GM12872 (cell line): ENCODE data around the gene NUP98.

ENCODE experiments used
- CTCF ChIP-seq: IDR thresholded peaks from 3 replicates; pipeline ENCODE4 v1.5.1; 2011; ENCODE audit warnings: low read depth, mild to moderate bottlenecking, low read length, moderate library complexity; ENCODE audit not compliant: insufficient read depth

NUP98 gene

DNA sequence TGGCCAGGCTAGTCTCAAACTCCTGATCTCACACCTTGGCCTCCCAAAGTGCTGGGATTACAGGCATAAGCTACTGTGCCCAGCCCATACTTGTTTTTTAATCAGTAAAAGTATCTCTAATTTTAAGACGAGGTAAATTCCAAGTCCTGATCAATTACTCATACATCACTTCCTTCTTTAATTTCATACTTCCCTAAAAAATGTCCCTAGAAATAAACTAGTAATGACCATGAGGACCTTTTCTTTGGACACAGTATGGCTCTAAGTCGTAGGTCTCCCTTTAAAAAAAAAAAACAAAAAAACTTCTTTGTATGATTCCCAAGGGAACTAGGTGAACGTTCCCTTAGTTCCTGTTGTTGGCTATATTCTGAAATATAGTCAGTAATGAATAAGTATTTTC, 29.8 kb downstream of the NUP98 start:
- TF ChIP-seq CTCF: no peak

- TF ChIP-seq CTCF: no peak
These were observed 33.1 kb downstream of the NUP98 start for GRCh38 chr11:3764266-3764665.

DNA sequence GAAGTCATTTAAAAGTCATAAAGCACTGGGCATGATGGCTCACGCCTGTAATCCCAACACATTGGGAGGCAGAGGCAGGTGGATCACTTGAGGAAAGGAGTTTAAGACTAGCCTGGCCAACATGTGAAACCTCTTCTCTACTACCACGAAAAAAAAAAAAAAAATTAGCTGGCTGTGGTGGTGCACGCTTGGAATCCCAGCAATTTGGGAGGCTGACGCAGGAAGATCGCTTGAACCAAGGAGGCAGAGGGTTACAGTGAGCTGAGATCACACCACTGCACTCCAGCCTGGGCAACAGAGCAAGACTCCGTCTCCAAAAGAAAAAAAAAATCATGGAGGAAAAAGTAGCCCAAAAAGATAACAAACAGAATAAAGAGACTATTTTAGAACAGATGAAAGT, 42.2 kb downstream of the NUP98 start:
- no peak for TF ChIP-seq CTCF

- TF ChIP-seq CTCF: no peak
These were observed 44.2 kb downstream of the NUP98 start for GRCh38 chr11:3753110-3753509.

DNA sequence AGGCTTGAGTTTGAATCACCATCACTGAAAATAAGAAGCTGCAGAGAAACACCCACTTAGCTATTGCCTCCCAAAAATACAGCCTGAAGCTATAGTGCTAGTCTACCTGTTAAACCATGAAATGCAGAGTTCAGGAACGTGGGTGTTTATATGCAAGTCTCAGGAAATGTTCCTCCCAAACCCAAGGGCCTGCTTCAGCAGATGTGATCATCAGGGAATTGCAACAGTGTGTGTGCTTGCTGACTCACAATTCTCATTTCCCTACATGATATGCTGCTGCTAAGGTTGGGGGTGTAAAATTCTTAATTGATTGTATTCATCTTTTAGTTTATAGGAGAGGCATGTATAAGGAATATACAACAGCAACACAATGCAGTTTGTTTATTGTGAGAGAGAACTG, 49.6 kb downstream of the NUP98 start:
- no peak for TF ChIP-seq CTCF

GRCh38 chr11:3745161-3745560, 52.2 kb downstream of the NUP98 start:
- no peak for TF ChIP-seq CTCF

- TF ChIP-seq CTCF: no peak
These were observed 58.6 kb downstream of the NUP98 start for GRCh38 chr11:3738723-3739122.

GRCh38 chr11:3738241-3738640, 59.1 kb downstream of the NUP98 start:
- no peak for TF ChIP-seq CTCF
